PFSK-1 (cell line): Measurements from ENCODE around the gene ADORA3.

Source experiments
- POLR2AphosphoS5 ChIP-seq: IDR thresholded peaks from 2 replicates; pipeline ENCODE4 v1.6.1; 2012; ENCODE audit warnings: low read depth, mild to moderate bottlenecking, control low read depth, low read length, moderate library complexity
- REST ChIP-seq, 2 experiments: IDR thresholded peaks; 2 replicates each; pipeline versions ENCODE4 v1.6.1 to v1.8.0; 2011 to 2012; ENCODE audit warnings: low read depth in 2 of 2, low read length in 2 of 2, control low read depth in 1 of 2, inconsistent platforms in 1 of 2, mild to moderate bottlenecking in 1 of 2, moderate library complexity in 1 of 2; ENCODE audit not compliant: insufficient read depth in 1 of 2

DNA sequence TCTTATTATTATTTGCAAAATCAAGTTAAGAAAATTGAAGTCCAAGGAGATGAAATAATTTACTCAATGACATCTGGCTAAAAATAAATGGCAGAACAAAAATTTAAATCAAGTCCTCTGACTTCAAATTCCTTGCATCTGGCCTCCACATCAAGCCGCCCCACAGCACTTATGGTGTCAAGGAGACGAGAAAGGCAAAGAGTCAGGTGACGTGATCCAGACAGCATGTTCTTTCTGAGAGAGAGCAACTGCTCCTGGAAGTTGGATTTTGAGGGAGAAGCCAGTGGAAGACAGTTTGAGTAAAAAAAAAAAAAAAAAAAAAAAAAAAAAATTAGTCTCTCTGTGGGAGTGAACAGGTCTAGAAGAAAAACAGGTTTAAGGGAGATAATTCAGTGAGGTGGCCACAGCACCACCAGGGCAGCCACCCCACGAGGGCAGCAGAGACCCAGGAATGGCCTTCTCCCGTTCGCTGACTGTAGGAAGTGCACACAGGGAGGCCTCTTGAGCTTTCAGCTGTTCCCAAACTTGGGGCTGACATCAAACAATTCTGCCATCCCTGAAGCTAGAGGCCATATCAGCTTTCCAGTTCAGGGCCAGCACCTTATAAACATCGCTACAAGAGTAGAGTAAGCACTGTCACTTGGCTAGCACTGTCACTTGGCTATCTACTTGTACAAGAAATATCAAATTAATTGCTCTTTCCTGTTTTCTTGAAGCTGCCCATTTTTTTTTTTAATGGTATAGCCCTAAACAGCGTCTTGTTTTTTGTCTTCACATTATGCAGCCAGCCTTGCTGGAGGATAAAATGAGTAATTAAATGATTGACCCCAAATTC, 21.8 kb downstream of the ADORA3 start:
- TF ChIP-seq POLR2AphosphoS5, result no peak
- TF ChIP-seq REST (IDR thresholded peaks at IDR 0.05; ENCODE audit: insufficient read depth in 1 of 2, low read depth in 2 of 2, low read length in 2 of 2), result no peak
